ENCODE data around the gene DPM2.

DPM2 gene

GRCh38 chr9:127958728-127959127 lies 21.1 kb upstream of the DPM2 start:
- Histone ChIP-seq H2AFZ (ENCODE audit: low read depth, low read length) (no peak overlapping the region), H3K79me2 (ENCODE audit: insufficient read depth, low read length) (no peaks in the 10 kb centered on the region; the same call in 1 of the 2 replicates), H3K4me2 (ENCODE audit: insufficient read depth, low read length) (no peak overlapping the region), H3K9me3 (ENCODE audit: insufficient read depth, low read length, severe bottlenecking) (no peaks in the 10 kb centered on the region), H3K4me3 (ENCODE audit: low read depth in 1 of 2, low read length in 2 of 2) (no peak overlapping the region), H3K9ac (ENCODE audit: low read depth, low read length) (no peak overlapping the region), H3K4me1 (ENCODE audit: insufficient read depth, low read length) (no peaks in the 10 kb centered on the region), H3K36me3 (ENCODE audit: insufficient read depth, low read length) (no peaks in the 10 kb centered on the region), H4K20me1 (ENCODE audit: insufficient read depth, low read length) (peaks cover 32% of the 10 kb centered on the region), H3K27ac (ENCODE audit: low read length) (no peak overlapping the region), H3K27me3 (ENCODE audit: insufficient read depth, low read length, poor library complexity) (no peaks in the 10 kb centered on the region)
- TF ChIP-seq EZH2 (IDR thresholded peaks at IDR 0.05; ENCODE audit: borderline replicate concordance, low read depth, low read length, severe bottlenecking) = no peak
- no peak for TF ChIP-seq CTCF (IDR thresholded peaks at IDR 0.05; ENCODE audit: borderline replicate concordance, extremely low read depth, low read length, poor library complexity, severe bottlenecking)
- ATAC-seq (ENCODE audit: insufficient read depth, low read depth) = no peak
- DNase-seq = no peak

GRCh38 chr9:127955294-127956015 lies 17.8 kb upstream of the DPM2 start:
- Histone ChIP-seq H3K27ac (ENCODE audit: low read length) (no peak overlapping the region), H2AFZ (ENCODE audit: low read depth, low read length) (no peak overlapping the region), H3K9me3 (ENCODE audit: insufficient read depth, low read length, severe bottlenecking) (no peaks in the 10 kb centered on the region), H3K4me1 (ENCODE audit: insufficient read depth, low read length) (no peaks in the 10 kb centered on the region), H4K20me1 (ENCODE audit: insufficient read depth, low read length) (peaks cover 19% of the 10 kb centered on the region; the same call in 1 of the 2 replicates), H3K9ac (ENCODE audit: low read depth, low read length) (no peak overlapping the region), H3K4me2 (ENCODE audit: insufficient read depth, low read length) (no peak overlapping the region), H3K36me3 (ENCODE audit: insufficient read depth, low read length) (no peaks in the 10 kb centered on the region), H3K27me3 (ENCODE audit: insufficient read depth, low read length, poor library complexity) (no peaks in the 10 kb centered on the region), H3K79me2 (ENCODE audit: insufficient read depth, low read length) (no peaks in the 10 kb centered on the region), H3K4me3 (ENCODE audit: low read depth in 1 of 2, low read length in 2 of 2) (no peak overlapping the region)
- ATAC-seq (ENCODE audit: insufficient read depth, low read depth) (peak; percentile 81), DNase-seq (peak; percentile 39)
- TF ChIP-seq EZH2 (IDR thresholded peaks at IDR 0.05; ENCODE audit: borderline replicate concordance, low read depth, low read length, severe bottlenecking) = no peak
- TF ChIP-seq CTCF (IDR thresholded peaks at IDR 0.05; ENCODE audit: borderline replicate concordance, extremely low read depth, low read length, poor library complexity, severe bottlenecking) = peak; percentile 46

- H3K4me1 ChIP-seq (ENCODE audit: insufficient read depth, low read length) = no peaks in the 10 kb centered on the region
- H3K4me2 ChIP-seq (ENCODE audit: insufficient read depth, low read length) = no peak overlapping the region
- H3K9me3 ChIP-seq (ENCODE audit: insufficient read depth, low read length, severe bottlenecking) = no peaks in the 10 kb centered on the region
- no peaks in the 10 kb centered on the region for H3K79me2 ChIP-seq (ENCODE audit: insufficient read depth, low read length)
- no peaks in the 10 kb centered on the region for H3K27me3 ChIP-seq (ENCODE audit: insufficient read depth, low read length, poor library complexity)
- H4K20me1 ChIP-seq (ENCODE audit: insufficient read depth, low read length) = peaks cover 15% of the 10 kb centered on the region; the same call in 1 of the 2 replicates
- no peak overlapping the region for H3K27ac ChIP-seq (ENCODE audit: low read length)
- DNase-seq (no peak), ATAC-seq (ENCODE audit: insufficient read depth, low read depth) (no peak)
- no peak overlapping the region for H3K4me3 ChIP-seq (ENCODE audit: low read depth in 1 of 2, low read length in 2 of 2)
- no peak for TF ChIP-seq EZH2 (IDR thresholded peaks at IDR 0.05; ENCODE audit: borderline replicate concordance, low read depth, low read length, severe bottlenecking)
- no peak for TF ChIP-seq CTCF (IDR thresholded peaks at IDR 0.05; ENCODE audit: borderline replicate concordance, extremely low read depth, low read length, poor library complexity, severe bottlenecking)
- no peak overlapping the region for H3K9ac ChIP-seq (ENCODE audit: low read depth, low read length)
- H3K36me3 ChIP-seq (ENCODE audit: insufficient read depth, low read length) = no peaks in the 10 kb centered on the region
- H2AFZ ChIP-seq (ENCODE audit: low read depth, low read length) = no peak overlapping the region
Observed at GRCh38 chr9:127954831-127955293, 17.2 kb upstream of the DPM2 start.

All from DND-41 (cell line).